Kasumi-1 (cell line): ENCODE results near the gene SPAG9.

ENCODE experiments used
- DNase-seq, 2 experiments: peaks; one replicate each; lab custom pipeline; 2025; lab: John Stamatoyannopoulos, UW

The SPAG9 gene, protein sequence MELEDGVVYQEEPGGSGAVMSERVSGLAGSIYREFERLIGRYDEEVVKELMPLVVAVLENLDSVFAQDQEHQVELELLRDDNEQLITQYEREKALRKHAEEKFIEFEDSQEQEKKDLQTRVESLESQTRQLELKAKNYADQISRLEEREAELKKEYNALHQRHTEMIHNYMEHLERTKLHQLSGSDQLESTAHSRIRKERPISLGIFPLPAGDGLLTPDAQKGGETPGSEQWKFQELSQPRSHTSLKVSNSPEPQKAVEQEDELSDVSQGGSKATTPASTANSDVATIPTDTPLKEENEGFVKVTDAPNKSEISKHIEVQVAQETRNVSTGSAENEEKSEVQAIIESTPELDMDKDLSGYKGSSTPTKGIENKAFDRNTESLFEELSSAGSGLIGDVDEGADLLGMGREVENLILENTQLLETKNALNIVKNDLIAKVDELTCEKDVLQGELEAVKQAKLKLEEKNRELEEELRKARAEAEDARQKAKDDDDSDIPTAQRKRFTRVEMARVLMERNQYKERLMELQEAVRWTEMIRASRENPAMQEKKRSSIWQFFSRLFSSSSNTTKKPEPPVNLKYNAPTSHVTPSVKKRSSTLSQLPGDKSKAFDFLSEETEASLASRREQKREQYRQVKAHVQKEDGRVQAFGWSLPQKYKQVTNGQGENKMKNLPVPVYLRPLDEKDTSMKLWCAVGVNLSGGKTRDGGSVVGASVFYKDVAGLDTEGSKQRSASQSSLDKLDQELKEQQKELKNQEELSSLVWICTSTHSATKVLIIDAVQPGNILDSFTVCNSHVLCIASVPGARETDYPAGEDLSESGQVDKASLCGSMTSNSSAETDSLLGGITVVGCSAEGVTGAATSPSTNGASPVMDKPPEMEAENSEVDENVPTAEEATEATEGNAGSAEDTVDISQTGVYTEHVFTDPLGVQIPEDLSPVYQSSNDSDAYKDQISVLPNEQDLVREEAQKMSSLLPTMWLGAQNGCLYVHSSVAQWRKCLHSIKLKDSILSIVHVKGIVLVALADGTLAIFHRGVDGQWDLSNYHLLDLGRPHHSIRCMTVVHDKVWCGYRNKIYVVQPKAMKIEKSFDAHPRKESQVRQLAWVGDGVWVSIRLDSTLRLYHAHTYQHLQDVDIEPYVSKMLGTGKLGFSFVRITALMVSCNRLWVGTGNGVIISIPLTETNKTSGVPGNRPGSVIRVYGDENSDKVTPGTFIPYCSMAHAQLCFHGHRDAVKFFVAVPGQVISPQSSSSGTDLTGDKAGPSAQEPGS (N-terminal part only)

DNA sequence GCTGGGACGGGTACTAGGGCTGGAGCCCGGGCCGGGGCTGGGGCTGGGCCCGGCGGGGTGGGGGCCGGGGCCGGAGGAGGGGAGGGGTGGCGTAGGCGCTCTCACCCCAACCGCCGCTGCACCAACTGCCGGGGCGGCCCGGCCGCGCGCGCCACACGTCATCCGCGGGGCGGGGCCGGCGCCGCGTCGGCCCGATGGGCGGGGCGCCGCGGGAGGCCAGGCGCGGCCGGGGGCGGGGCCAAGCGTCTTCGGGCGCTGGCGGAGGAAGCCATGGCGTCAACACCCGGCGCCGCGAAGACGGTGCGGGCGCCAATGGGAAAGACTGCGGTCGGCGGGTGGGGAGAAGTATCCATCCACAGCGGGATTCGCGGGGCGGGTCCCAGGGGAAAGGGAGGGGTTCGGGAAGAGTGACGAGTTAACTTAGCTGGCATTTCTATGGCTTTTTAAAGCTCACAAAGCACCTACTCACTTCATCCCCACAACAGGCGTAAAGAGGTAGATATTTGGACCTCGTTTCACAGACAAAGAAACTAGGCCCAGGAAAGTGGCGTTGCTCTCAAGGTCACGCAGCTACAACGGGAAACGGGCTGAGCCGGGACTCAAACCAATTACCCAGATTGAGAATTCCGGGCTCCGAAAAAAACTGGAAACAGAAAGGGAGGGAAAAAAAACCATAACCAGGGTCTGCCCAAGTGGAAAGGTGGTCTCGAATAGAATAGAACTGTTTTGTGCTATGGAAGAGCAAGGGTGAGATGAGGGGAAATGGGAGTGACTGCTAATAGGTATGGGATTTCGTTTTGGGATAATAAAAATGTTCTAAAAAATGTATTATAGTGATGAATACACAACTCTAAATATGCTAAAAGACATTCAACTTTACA lies at the start of gene SPAG9:
TSS of gene SPAG9 (minus strand) at position 130 of the 881 bp plus-strand sequence. CDS start 212 bp downstream, outside the sequence.
- peak; percentile 95 to 96 for DNase-seq

DNA sequence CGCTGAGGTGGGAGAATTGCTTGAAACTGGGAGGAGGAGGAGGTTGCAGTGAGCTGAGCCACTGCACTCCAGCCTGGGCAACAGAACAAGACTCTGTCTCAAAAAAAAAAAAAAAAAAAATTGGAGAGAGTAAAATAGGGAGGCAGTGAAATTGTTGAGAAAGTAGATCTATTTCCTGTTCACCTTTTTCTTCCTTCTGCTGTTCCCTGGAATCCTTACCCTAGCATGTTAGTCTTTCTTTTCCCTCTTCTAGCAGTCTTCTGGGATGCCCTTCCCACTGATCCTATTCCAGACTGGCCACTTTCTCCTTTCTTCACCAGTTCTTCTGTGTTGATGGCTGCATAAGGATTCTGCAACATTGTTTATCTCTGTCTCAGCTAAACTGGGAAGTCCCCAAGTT lies 48.7 kb upstream of the SPAG9 start:
- no peak for DNase-seq

GRCh38 chr17:51166987-51167931 lies 46.6 kb upstream of the SPAG9 start:
- DNase-seq, result peak; percentile 64 to 71

- peak; percentile 86 to 91 for DNase-seq
These were observed 45.7 kb upstream of the SPAG9 start, which contains the start of gene NME2 for GRCh38 chr17:51166198-51166986. NME2 (plus strand) TSS chr17:51166411; CDS start chr17:51166831, 420 bp downstream.

GRCh38 chr17:51165680-51166197 lies 45.1 kb upstream of the SPAG9 start:
- DNase-seq, result peak; percentile 86 to 91

GRCh38 chr17:51164911-51165679 lies 44.4 kb upstream of the SPAG9 start:
- no peak for DNase-seq

DNA sequence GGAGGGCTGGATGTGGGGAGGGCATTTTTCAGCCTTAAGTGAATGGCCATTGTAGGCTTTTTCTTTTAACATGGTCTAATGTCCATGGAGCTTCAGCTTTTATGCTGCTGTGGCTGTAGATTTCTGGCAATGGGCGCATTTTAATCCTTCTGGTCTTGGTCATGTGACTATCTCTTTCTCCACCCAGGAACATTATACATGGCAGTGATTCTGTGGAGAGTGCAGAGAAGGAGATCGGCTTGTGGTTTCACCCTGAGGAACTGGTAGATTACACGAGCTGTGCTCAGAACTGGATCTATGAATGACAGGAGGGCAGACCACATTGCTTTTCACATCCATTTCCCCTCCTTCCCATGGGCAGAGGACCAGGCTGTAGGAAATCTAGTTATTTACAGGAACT lies 40.9 kb upstream of the SPAG9 start:
- DNase-seq, result no peak

- DNase-seq, result no peak
These were observed 38.9 kb upstream of the SPAG9 start for GRCh38 chr17:51159604-51160003.

DNA sequence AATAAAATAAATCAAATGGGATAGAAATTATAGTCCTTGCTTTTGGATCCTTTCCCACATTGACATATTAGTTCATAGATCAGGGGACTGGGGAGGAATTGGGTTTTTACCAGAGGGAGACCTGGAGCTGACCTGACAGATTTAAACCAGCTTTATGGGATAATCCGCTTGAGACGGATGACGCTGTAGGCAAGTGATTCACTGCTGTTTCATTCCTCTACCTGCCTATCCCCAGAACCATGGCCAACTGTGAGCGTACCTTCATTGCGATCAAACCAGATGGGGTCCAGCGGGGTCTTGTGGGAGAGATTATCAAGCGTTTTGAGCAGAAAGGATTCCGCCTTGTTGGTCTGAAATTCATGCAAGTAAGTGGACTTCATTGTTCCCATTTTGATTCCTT lies 34.7 kb upstream of the SPAG9 start:
- no peak for DNase-seq

DNA sequence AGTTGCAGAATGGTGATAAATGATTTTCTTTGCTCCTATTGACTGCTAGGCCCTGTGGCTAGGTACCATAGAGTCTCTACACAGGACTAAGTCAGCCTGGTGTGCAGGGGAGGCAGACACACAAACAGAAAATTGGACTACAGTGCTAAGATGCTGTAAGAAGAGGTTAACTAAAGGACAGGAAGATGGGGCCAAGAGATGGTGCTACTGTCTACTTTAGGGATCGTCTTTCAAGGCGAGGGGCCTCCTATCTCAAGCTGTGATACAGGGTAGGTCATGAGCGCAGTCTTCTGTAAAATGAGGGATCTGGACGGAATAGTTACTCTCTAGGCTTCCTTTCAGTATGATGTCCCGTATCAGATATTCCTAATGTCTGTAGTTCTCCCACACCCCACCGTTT lies 33.5 kb upstream of the SPAG9 start:
- DNase-seq, result peak; percentile 35 to 44

DNA sequence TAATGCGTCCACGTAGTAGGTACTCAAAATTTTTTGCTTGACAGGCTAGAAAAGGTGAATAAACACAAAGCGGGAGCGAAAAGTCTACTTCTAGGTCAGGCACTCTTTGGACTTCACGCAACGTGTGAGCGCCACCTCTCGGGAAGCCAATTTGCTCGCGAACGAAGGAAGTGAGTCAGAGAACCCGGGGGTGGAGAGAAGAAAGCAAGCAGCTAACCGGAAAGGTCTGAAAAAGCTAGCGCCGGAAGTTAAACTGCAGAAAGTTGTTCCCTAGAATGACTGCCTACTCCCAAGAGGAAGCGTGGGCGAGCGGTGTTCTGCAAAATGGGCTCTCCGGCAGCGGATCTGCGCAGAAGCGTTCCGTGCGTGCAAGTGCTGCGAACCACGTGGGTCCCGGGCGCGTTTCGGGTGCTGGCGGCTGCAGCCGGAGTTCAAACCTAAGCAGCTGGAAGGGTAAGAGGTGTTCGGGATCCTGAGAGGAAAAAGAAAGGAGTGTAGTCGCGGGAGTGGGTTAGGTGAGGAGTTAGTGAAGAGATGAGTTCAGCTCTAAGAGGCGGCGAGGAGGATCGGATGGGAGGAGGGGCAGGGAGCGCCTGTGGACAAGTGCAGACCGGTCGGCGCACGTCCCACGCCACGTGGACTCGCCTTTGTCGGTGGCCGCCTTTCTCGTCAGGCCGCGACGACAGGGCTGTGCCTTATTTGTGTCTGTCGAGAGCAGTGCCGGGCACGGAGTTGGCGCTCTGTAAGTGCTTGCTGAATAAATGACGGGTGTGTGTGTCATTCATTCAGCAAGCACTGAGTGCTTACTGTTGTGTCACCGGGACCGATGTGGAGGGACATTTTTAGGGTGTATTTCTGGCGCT lies 32.8 kb upstream of the SPAG9 start, which contains the start of gene NME1:
TSS of gene NME1 (plus strand) at position 350 of the 863 bp plus-strand sequence. CDS start 2,096 bp downstream, outside the sequence.
- DNase-seq, result peak; percentile 100

- peak in 1 of 2 experiments; percentile 69 for DNase-seq
These were observed 32.1 kb upstream of the SPAG9 start for GRCh38 chr17:51152766-51153209.

GRCh38 chr17:51150932-51151331 lies 30.3 kb upstream of the SPAG9 start:
- no peak for DNase-seq

DNA sequence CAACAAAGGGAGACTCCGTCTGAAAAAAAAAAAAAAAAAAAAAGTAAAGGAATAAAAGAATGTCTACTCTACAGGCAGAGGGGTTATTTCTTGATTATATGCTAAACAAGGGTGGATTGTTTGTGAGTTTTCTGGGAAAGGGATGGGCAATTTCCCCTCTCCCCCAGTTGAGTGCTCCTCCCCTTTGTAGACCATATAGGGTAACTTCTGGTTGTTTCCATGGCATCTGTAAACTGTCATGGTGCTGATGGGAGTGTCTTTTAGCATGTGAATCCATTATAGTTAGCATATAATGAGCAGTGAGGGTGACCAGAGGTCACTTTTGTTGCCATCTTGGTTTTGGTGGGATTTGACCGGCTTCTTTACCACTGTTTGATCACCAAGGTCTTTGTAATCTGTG lies 28.5 kb upstream of the SPAG9 start:
- DNase-seq, result no peak

DNA sequence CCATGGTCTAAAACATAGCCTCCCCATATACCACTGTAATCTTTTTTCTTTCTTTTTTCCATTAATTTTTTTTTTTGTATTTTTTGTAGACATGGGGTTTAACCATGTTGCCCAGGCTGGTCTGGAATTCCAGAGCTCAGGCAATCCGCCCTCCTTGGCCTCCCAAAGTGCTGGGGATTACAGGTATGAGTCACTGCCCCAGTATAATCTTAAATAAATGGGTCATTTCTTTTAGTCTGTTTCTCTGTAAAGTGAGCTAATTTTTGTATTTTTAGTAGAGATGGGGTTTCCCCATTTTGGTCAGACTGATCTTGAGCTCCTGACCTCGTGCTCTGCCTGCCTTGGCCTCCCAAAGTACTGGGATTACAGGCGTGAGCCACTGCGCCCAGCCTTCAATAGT lies 27.0 kb upstream of the SPAG9 start:
- DNase-seq, result no peak

GRCh38 chr17:51144266-51145022 lies 23.8 kb upstream of the SPAG9 start:
- DNase-seq, result no peak
